GM11168 (cell line): ENCODE data around the gene ZCCHC7.
"Not testable (repeated sequence)": the region's sequence is repeated elsewhere in the genome, so short reads cannot be mapped to it uniquely, and the experiment has no call there.

Source experiments
- in situ Hi-C: fragments of 300-500 bp; cut with MboI; formaldehyde crosslinking; loops from one replicate; pipeline ENCODE4 v1.12.0; 2022; ENCODE audit warnings: low sequenced_read_pairs; ENCODE audit not compliant: unreplicated experiment

The ZCCHC7 gene

DNA sequence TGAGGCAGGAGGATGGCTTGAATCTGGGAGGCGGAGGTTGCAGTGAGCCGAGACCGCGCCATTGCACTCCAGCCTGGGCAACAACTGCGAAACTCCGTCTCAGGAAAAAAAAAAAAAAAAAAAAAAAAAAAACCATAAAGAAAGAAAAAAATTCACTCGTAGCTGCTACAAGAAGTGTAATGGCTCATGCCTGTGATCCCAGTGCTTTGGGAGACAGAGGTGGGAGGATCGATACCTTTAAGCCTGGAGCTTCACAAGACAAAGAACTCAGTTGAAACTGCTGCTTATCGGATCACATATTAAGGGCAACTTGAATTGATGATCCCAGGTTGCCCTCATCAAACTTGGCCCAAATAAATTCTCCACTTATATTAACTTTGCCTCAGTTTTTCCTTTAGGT lies 1.0 kb upstream of the ZCCHC7 start:
- in situ Hi-C loops = no loop called here

DNA sequence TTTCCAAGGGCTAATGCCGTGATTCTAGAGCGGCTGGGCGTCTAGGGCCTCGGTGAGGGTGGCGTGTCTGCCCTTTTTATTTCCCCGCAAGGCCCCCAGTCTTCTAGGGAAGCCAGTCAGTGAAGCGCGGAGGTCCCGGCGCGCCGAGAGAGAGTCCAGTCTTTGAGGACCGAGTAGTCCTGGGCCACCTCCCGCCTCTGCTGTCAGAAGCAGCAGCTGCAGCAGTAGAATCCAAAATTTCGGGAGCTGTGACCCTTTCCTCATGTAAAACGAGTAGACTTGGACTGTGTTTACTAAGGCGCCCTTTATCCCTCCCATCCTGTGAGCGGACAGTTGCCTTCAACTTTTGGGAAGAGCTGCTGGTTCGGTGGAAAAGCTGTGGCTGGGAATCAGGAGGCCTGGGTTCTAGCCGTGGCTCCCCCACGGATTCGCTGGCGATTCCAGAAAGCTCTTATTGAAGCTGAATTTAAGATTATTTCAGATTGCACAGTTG lies 515 bp downstream of the ZCCHC7 start:
- in situ Hi-C loops = not testable (repeated sequence)

DNA sequence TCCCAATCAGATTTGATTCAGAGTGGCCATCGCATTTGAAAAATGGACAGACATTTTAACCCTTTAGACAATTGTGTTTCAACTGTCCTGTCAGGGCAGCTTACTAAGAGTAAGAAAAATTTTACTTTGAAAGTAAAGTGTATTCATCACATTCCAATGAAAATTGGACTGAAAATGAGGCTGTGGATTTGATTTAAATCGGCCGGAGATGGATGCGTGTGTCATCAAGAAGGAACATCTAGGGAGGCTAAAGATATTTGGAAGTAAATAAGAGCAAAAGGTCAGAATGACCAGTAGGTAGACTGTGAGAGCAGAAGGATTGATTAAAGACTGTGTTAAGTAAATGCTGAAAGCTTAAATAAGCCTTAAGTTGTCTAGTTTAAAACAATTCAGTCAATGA lies 1.5 kb downstream of the ZCCHC7 start:
- in situ Hi-C loops = no loop called here

DNA sequence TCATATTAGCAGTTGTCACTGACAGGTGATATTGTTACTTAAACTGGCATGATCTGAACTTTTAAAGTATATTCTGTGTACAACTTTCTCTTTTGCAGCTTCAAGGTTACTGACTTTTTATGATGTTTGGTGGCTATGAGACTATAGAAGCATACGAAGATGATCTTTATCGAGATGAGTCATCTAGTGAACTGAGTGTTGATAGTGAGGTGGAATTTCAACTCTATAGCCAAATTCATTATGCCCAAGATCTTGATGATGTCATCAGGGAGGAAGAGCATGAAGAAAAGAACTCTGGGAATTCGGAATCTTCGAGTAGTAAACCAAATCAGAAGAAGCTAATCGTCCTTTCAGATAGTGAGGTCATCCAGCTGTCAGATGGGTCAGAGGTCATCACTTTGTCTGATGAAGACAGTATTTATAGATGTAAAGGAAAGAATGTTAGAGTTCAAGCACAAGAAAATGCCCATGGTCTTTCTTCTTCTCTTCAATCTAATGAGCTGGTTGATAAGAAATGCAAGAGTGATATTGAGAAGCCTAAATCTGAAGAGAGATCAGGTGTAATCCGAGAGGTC lies 5.9 kb downstream of the ZCCHC7 start:
- in situ Hi-C loops = no loop called here

DNA sequence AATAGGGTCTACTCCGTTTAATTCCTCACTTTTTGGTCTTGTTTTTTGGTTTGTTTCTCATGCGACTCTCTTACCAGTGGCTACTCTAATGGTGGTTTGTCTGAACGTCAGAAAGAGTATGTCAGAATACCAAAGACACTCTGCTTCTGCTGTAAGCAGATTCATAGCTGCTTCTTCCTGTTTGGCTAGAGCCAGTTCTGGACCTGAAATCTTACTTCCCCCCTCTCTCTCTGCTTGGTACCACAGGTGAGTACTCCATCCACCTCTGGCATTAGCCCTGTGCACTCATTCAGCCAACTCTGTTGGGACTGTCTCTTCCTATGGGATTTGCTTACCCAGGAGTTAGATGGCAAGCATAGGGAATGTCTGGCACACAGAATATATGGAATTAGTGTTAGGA lies 6.6 kb downstream of the ZCCHC7 start:
- in situ Hi-C loops = no loop called here

DNA sequence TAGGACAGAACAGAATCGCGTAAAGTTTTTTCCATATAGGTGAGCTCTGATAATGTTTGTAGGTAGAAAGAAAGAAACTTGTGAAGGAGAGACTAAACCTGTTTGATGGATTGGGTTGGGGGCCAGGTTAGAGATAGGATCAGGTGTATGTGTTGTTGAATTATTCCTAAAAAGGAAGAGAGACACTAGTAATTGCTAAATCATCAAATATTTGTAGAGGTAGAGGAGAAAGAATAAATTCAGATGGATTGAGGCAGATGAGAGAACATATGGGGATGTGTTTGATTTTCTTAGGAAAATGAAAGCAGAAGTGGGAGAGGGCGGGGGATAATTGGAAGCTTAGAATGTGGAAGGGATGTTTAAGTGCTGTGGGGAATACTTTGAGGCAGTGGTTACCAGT lies 7.7 kb downstream of the ZCCHC7 start:
- in situ Hi-C loops = no loop called here

DNA sequence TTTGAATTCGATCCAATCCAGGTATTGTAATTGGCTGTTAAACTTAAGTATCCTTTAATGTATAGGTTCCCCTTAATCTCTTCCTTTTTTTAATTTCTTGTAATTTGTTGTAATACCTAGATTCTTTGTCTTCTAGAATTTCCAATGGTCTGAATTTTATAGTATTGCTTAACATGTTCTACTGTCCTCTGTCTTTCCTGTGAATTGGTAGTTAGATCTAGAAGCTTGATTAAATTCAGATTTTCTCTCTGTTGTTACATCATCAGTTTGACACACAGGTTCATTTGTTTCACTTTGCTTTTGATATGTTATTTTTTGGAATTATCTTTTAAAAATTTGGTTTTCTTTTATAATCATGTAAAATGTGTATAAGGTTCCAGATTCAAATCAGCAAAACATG lies 13.8 kb downstream of the ZCCHC7 start:
- in situ Hi-C loops = no loop called here

DNA sequence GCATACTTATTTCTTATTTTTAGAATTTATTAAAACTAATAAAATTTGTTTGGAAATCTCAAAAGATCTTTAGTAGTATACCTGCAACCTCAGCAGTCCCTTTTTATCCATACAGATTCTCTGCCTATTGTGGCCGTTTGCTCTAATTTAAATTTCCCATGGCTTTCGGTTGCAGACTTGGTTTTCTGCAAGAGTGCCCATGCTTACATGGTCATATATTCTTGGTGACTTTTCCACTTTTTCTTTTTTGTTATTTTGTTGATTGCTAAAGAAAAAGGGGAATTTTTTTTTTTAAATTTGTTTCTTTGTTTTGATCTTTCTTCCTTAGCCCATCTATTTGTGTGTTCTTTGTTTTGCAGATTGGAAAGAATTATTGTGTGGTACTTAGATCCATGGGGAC lies 20.6 kb downstream of the ZCCHC7 start:
- in situ Hi-C loops = no loop called here

DNA sequence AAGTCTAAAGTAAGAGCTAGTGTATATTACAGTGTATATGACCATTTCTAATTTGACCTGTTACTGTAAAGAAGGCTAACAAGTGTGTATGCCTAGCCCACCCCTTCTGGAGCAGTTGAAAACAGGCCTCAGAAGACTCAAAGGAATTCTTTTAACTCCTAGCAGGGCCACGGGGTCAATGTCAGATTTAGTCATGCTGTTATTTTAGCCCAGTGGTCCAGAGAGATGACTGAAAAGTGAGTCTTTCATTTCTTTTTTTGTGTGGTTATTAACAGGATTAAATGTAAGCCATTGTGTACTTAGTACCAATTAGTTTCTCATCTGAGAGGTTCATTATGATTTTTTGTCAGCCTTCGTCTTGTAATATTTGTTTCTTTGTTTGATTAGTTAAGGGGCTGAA lies 24.4 kb downstream of the ZCCHC7 start:
- in situ Hi-C loops = no loop called here

DNA sequence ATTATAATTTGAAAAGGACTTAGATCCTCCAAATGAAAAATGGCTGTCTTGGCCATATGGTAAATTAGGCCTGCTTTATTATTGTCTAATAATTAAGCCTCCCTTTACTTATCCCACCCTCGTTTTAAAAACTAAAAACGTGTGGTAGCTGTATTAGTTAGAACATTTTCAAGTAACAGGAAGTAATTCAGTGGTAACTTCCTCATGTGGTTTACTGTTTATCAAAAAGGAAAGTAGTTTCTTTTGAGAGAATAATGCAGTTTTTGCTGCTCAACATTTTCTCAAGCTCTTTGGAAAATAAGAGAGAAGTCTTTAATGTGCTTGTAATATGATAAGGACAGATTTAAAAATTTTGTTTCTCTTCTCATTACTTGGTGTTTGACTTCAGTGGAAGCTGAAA lies 26.0 kb downstream of the ZCCHC7 start:
- in situ Hi-C loops = no loop called here

DNA sequence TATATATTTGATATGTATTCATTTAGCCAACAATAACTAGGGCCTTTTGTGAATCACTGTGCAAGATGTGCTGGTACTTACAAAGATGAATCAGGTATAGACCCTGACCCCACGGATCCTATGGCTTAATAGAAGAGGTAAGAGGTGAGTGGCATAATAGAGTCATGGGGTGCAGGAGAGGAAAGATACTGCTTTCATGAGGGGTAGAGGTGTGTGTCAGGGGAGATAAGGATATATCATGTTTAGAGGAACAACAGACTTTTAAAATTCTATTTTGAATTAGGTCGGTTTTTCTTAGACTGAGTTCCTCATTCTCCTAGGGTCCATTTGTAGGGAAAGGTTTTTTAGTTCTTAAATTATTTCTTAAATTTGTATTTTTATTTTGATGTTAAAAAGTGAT lies 27.8 kb downstream of the ZCCHC7 start:
- in situ Hi-C loops = no loop called here

DNA sequence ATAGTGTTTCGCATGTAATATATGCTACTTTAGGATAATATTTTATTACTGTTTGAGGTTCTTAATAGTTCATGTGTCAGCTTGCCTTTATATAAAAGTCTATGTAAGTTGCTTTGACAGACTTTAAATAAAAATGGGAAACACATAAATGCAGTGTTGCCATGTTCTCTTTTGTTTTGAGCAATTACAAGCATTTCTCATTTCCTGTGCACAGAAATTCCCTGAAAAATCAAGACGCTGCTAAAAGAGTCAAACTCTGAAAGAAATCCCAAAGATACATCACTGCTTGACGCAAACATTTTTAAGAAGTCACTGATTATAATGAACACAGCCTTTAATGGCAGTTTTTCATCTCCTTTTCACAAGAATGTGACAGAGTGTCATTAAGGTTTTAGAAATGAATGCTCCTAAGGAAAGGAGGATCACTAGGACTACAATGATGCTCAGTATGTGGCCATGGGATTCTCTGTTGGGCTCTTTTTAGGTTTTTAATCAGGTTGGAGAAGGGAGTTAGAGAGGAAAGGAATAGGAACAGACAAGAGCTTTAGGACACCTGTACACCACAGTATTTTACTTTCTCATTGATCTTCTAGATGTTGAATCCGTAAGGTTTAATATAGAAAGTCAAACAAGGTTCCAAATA lies 29.4 kb downstream of the ZCCHC7 start:
- in situ Hi-C loops = no loop called here

DNA sequence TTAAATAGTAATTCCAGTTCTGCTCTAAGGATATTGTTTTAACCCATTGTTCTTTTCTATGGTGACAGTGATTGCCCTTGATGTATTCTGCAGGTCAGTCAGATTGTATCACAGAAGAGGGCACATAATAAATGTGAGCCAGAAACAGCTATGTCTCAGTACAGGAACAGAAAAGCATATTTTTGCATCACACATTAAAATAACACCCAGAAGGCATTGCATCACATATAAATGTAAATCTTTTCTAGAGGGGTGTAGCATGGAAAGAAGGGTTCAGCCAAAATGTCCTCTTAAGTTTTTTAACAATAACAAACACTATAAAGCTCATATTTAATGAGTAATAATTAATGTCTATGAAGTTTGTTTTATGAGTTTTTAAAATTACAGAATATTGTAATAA lies 30.0 kb downstream of the ZCCHC7 start:
- in situ Hi-C loops = no loop called here

DNA sequence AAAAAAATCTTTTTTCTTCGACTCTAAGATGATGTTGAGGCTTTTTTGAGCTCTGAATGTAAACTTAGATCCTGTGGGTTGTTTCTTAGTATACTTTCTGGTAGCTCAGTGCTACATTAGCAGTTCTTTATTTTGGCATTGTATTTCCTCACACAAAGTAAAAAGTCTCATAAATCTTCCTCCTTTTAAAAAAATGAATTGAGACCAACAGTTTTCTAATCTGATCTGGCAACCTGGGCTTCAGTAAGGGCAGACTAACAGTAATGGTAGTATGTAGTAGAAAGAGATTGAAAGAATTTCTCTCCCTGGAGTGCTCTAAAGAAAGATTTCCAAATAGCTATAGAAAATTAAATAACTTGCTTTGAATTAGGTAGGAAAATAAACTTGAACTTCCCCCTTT lies 31.4 kb downstream of the ZCCHC7 start:
- in situ Hi-C loops = no loop called here

DNA sequence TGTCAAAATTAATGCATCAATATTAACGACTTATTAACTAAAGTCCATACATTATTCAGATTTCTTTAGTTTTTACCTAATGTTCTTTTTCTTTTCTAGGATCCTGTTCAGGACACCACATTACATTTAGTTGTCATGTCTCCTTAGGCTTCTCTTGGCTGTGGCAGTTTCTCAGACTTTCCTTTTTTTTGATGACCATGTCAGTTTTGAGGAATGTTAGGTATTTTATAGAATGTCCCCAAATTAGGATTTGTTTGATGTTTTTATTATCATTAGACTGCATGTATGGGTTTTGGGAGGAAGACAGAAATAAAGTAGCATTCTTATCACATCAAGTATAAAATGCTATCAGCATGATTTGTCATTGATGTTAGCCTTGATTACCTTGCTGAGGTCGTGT lies 32.0 kb downstream of the ZCCHC7 start:
- in situ Hi-C loops = no loop called here

DNA sequence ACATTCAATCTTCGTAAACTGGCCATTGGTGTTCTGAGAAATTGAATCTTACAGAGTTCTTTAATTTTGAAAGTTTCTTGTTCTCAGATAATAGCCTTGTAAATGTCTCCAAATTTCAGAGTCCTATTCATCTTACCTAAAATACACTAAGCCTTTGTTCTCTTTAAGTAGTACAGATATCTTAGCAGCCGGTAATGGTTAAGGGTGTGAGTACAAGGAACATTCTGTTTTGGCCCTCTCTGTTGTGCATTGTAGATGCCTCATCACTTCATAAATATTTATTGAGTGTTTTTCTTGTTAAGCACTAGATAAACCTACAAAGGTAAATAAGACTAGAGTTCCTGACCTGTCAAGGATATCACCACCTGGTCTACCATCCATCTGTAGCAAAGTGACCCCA lies 35.2 kb downstream of the ZCCHC7 start:
- in situ Hi-C loops = no loop called here

DNA sequence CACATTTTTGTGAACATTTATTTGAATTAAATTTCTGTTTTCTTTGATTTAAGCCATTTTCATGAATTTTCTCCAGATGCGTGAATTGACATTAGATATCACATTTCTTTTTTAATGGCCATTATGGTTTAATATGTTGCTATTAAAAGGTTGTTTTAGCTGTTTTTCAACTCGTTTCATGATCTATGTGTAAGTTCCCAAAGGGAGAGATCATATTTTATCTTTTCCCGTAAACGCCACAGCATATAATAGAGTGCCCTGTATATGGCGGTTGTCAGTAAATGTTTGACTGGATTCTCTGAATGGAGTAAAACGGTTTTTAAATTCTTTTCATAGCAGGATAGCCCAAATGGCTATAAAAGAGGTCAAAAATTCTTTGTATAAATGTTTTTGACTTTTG lies 35.8 kb downstream of the ZCCHC7 start:
- in situ Hi-C loops = no loop called here

DNA sequence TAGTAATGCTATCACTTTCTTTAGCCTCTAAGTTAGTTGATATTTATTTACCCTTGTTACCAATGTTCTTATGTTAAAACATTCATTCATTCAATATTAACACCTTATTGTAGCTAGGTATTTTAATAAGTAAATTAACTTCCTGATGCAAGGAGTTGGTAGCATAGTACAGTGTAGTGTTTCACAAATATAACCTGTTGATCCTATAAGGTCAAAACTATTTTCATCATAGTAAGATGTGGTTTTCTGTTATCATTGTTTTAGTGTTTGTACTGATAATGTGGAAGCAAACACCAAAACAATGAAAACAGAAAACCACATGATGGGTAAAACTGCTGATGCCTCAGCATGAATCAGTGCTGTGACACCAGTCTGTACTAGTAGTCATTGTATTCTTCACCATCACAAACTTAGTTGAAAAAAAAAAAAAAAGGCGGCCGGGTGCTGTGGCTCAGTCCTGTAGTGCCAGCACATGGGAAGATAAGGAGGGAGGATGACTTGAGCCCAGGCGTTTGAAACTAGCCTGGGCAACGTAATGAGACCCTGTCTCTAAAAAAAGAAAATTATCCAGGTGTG lies 36.5 kb downstream of the ZCCHC7 start:
- in situ Hi-C loops = no loop called here

DNA sequence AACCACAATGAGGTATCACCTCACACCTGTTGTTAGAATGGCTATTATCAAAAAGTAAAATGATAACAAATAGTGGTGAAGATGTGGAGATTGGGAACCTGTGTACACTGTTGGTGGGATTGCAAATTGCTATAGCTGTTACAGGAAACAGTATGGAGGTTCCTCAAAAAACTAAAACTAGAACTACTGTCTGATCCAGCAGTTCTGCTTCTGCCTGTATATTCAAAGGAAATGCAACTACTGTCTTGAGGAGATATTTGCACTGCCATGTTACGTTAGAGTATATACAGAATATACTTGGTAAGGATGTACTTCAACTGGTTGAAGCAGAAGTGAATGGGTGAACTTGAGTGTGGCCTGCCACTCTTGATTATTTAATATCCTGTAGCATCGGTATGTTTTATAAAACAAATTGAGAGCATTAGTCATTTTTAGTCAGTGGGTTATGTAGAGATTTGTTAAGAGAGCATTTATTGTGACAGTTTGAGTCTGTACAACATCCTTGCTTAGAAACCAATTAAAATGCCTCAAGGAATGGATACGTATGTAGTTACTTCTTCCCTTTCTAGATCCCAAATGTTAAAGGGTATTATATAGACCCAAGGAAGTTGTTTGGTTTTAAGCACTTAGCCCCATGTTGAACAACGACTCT lies 37.5 kb downstream of the ZCCHC7 start:
- in situ Hi-C loops = no loop called here

DNA sequence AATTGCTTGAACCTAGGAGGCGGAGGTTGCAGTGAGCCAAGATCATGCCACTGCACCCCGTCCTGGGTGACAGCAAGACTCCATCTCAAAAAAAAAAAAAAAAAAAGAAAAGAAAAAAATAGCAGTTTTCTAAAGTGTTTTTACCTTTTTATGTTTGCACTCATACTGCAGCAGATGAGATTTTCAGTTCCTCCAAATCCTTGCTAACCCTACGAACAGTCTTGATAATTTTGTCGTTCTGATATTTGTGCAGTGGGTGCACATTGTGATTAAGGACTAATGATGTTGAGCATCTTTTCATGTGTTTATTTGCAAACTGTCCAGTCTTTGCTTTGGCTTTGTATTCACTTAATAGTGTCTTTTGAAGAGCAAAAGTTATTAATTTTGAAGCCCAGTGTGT lies 42.9 kb downstream of the ZCCHC7 start:
- in situ Hi-C loops = no loop called here

DNA sequence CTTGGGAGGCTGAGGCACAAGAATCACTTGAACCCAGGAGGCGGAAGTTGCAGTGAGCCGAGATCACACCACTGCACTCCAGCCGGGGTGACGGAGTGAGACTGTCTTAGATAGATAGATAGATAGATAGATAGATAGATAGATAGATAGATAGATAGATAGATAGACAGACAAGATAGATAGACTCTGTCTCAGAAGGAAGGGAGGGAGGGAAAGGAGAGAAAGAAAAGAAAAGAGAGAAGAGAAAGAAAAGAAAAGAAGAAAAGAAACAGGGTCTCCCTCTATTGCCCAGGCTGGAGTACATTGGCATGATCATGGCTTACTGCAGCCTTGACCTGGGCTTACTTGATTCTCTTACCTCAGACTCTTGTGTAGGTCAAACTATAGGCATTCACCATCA lies 44.0 kb downstream of the ZCCHC7 start:
- in situ Hi-C loops = not testable (repeated sequence)

DNA sequence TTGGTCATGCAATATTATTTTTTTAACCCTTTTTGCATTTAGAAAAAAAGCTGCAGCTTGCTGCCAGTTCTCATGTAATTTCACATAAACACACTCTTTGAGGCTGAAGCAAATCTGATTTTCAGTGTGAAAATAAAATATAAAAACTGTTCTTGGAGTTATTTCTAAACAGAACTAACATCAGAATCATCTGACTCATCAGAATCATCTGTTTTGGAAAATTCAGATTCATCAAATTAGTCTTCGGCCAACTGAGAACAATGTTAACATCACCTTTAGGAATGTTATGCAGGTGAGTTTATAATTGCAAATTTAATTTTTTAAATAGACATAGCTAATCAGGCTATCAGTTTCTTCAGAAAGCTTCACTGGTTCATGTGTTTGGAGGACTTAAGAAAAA lies 45.3 kb downstream of the ZCCHC7 start:
- in situ Hi-C loops = no loop called here
